Stimulated activated naive CD4-positive, alpha-beta T cell treated with Interleukin-2 at 50 U/mL for 16 hours (primary cell): ENCODE measurements around the gene EYA2.

Experiments
- DNase-seq: peaks from one replicate; lab custom pipeline; 2025; lab: John Stamatoyannopoulos, UW

The EYA2 gene

GRCh38 chr20:47066484-47067270, 172.0 kb downstream of the EYA2 start:
- no peak for DNase-seq

- DNase-seq = no peak
These were observed 173.1 kb downstream of the EYA2 start for GRCh38 chr20:47067776-47068175.

- no peak for DNase-seq
These were observed 175.5 kb downstream of the EYA2 start for GRCh38 chr20:47070176-47070575.

GRCh38 chr20:47071646-47072185, 177.1 kb downstream of the EYA2 start:
- no peak for DNase-seq

DNA sequence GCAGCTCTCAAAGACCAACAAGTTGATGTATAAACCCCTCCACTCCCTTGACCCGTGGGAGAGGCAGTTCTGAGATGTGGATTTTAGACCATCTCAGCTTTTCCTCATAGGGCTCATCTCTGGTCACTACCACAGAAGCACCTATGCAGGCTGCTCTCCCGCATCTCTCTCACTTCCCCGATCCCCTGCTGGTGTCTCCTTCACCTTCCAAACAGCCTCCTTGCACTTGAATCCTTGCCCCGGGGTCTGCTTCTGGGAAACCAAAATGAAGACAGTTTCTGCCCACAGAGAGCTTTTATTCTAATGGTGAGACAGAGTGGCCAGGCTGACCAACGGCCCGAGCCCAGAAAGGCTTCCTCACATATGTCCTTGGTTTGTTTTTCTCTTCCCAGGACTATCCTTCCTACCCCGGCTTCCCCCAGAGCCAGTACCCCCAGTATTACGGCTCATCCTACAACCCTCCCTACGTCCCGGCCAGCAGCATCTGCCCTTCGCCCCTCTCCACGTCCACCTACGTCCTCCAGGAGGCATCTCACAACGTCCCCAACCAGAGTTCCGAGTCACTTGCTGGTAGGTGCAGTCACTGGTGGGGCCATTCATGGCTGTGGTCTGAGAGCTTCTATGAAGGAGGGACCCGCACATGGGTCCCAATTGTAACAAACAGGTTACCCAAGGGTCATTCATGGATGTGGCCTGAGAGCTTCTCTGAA, 179.3 kb downstream of the EYA2 start:
- DNase-seq = no peak

DNA sequence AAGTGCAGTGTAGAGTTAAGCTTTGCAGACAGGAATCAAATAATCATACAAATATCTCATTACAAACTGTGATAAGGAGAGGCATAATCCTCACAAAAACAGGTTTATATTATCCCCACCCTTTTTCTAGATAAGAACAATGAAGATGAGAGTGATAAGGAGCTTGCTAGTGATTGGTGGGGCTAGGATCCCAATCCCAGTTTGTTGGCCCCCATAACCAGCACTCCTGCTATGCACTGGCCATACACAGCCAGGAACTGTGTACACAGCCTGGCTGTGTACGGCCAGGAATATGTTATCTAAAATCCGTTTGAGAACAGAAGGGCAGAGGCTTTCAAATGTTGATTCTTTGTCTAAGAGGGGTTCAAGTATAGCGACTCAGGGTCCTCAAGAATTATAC, 180.6 kb downstream of the EYA2 start:
- DNase-seq = no peak

- DNase-seq = no peak
These were observed 184.4 kb downstream of the EYA2 start for GRCh38 chr20:47079047-47079446.

- DNase-seq = no peak
These were observed 185.7 kb downstream of the EYA2 start for GRCh38 chr20:47080365-47080764.

DNA sequence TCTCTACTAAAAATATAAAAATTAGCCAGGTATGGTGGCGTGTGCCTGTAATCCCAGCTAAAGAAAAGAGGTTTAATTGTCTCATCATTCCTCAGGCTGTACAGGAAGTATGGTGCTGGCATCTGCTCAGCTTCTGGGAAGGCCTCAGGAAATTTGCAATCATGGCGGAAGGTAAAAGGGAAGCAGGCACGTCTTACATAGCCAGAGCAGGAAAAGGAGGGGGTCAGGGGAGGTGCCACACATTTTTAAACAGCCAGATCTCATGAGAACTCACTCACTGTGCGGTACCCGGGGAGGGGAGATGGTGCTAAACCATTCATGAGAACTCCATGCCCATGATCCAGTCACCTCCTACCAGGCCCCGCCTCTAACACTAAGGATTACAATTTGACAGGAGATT, 191.7 kb downstream of the EYA2 start:
- DNase-seq = no peak

DNA sequence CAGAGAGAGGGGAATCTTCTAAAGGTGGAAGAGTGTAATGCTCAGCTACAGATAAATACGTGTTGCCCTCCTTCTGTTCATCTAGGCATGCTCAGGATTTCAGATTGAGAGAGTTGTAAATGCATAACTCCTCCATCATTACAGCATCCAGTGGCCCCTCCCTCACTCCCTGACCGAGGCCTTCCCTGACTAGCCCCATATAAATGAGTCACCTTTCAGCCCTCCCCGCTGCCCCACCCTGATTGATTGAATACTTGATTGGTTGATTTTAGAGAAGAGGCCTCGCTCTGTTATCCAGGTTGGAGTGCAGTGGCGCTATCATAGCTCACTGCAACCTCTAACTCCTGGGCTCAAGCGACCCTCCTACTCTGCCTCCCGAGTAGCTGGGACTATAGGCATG, 193.7 kb downstream of the EYA2 start:
- DNase-seq = no peak

DNA sequence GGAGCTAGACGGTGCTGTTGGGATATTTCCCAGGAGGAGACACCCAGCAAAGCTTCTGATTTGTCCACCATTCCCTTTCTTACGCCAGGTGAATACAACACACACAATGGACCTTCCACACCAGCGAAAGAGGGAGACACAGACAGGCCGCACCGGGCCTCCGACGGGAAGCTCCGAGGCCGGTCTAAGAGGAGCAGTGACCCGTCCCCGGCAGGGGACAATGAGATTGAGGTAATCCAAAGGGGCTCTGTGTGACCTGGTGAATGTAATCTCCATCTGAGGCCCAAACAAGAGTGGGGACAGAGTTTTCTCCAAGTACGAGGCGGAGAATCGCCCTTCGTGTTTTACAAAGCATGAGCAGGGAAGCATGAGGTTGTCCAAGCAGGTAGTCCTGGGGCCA, 194.5 kb downstream of the EYA2 start:
- DNase-seq = no peak

- no peak for DNase-seq
These were observed 196.2 kb downstream of the EYA2 start for GRCh38 chr20:47090835-47091234.

GRCh38 chr20:47093320-47093966, 198.8 kb downstream of the EYA2 start:
- no peak for DNase-seq

DNA sequence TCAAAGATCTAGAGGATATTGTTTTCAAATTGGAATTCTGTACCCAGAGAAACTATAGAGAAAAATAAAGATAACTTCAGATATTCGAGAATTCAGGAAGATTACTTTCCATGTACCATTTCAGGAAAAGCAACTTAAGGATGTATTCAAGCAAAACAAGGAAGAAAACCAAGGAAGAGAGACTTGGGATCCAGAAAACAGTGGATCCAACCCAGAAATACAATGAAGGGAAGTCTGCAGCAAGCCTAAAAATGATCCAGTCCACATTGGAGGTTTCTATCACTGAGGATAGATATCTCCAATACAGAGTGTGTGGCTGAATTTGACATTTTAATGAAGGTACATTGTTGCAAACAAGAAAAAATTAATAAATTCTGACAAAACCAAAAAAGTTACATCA, 201.0 kb downstream of the EYA2 start:
- no peak for DNase-seq

DNA sequence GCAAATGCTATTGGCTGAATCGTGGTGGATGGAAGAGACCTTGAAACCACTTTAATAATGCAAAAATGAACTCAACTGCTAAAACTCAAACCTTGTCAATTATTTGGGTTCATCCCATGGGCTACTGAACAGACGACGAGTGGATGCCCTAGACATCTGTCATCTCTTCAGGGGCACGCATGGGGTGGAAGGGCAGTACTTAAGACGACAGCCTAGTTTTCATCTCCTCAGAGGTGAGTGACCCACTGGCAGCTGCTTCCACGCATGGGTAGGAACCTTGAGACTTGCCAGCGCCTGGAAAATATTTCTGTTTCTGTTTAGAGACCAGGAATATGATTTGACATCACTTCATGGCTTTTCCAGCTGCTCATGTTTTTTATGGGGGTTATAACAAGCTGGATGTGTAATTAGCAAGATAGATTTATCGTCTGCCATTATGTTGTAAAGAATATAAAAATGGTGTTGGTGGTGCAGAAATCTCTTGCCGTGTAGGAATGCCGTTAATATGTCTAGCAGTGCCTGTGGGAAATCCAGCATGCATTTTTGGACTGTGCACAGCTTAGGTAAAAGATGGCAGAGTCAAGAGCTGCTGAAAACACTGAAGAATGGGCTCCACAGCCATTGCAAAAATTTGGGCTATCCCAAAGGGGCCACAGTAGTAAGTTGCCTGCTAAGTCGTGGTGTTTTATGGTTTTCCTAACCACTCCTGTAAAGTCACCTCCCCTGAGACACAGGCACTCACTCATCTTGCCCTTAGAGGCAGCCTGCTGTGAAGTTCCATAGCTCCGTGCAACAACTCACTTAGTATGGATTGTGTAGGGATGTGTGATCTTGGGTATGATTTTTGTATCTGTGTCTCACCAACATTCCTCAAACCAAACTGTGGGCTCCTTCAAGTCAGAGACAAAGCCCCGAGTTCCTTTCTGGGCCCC, 203.3 kb downstream of the EYA2 start:
- DNase-seq = no peak

DNA sequence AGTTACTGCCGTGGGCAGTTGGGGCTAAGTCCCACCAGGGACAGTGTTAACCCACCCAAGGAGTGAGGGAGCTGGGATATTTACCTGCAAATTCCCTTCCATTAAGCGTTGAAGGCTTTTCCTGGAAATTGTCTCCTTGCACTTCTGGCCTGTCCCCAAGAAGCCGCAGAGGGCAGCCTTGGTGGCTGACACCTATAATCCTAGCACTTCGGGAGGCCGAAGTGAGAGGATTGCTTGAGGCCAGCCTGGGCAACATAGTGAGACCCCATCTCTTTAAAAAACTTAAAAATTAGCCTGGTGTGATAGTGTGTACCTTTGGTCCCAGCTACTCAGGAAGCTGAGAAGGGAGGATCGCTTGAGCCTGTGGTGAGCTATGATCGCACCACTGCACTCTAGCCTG, 204.4 kb downstream of the EYA2 start:
- no peak for DNase-seq

GRCh38 chr20:47099825-47100441, 205.3 kb downstream of the EYA2 start:
- no peak for DNase-seq

- DNase-seq = no peak
These were observed 208.0 kb downstream of the EYA2 start for GRCh38 chr20:47102629-47103028.

DNA sequence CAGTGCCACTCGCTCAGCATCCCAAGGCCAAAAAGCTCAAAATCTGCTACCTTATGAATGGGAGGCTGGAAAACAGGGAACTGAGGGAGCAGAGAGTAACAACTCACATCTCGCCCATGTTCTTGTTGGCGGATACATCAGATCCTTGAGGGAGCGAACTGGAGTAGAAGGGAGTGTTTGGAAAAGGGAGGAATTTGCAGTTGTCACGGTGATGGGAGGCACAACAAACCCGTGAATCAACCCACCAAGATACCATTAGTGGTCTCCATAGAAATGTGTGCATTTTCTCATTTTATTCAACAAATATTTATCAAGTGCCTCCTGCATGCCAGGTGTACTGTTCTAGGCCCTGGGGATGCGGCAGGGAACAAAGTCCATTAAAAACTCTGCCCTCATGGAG, 212.1 kb downstream of the EYA2 start:
- DNase-seq = no peak

GRCh38 chr20:47108994-47109393, 214.4 kb downstream of the EYA2 start:
- no peak for DNase-seq

GRCh38 chr20:47110819-47111218, 216.2 kb downstream of the EYA2 start:
- DNase-seq = no peak
